ENCODE results near the gene MSMO1. TPM values are rescaled to one million over a fixed set of nuclear protein-coding genes. Genes with fewer than 3 reads are reported as not detected.

The MSMO1 gene
- polyA plus RNA-seq, 1 of the 3 experiments (the other 2 are of a cell fraction) = 13.2 TPM

DNA sequence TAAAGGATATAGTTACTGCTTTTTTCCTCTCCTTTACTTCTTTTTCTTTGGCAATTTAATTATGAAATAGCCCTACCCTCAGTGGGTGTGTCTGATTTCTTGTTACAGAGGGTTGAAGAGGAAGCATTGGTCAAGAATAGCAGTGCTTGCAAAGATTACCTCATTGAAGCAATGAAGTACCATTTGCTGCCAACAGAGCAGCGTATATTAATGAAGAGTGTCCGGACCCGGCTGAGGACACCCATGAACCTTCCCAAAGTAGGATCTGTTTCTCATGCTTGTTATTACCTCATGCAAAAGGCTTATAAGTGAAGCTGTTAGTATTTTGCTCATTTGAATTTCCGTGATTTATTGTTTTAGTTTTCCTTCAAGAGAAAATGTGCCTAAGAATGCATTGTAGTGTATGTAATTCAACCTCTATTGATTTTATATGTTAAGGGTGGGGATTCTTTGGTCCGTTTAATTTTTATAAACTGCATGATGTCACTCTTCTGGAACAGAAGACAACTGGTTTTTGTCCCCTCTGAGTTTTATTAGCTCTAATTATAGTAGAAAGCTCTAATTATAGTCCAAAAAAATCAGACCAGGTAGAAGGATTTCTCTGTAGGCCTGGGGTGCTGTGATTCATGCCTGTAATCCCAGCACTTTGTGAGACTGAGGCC, 27.9 kb upstream of the MSMO1 start (continued):
- TF ChIP-seq EZH2phosphoT487 (IDR thresholded peaks at IDR 0.05; ENCODE audit: borderline replicate concordance, low read depth) = no peak
- TF ChIP-seq SIN3A (IDR thresholded peaks at IDR 0.05; ENCODE audit: borderline replicate concordance, low read depth, low read length) = no peak
- no peak for TF ChIP-seq ELF1 (IDR thresholded peaks at IDR 0.05)
- TF ChIP-seq MEF2A (IDR thresholded peaks at IDR 0.05; ENCODE audit: borderline replicate concordance, low read depth) = no peak

DNA sequence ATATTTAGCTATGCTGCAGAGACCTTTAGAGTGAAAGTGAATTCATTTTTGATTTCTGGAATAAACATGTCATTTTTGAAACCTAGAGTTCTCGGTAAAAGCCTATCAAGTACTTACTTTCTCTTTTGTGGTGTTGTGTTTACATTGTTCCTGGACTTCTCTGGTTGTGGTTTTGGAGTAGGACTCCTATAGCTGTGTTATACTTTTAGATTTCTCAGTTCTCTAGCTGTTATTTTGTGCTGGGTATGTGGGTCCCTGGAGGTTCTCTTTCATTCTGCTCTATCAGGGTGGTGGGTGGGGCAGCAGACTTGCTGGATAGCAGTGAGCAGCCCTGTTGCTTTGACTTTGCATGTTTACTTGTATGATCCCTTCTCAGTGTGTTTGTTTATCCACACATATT, 25.6 kb upstream of the MSMO1 start:
- Histone ChIP-seq H3K27me3 (ENCODE audit: insufficient read depth) (no peaks in the 10 kb centered on the region), H3K4me3 (ENCODE audit: low read depth in 2 of 2, low read length in 1 of 2) (no peak overlapping the region; a peak in 1 of 4 replicates), H3K9me2 (no peaks in the 10 kb centered on the region), H3K9me3 (no peaks in the 10 kb centered on the region), H3K9ac (no peak overlapping the region), H3K36me3 (replicated peaks in 1 of 2; ENCODE audit: control insufficient read depth in 1 of 2, insufficient read depth in 2 of 2, low read length in 1 of 2) (peaks cover 16 to 41% of the 10 kb centered on the region in 2 experiments), H3F3A (replicated peaks; ENCODE audit: insufficient read depth) (no peaks in the 10 kb centered on the region), H3K4me2 (peak overlapping the region; percentile 12; the same call in 1 of the 2 replicates), H2AFZ (ENCODE audit: low read depth) (no peak overlapping the region), H3K79me2 (ENCODE audit: insufficient read depth) (no peaks in the 10 kb centered on the region), H3K4me1 (ENCODE audit: control insufficient read depth in 1 of 2, insufficient read depth in 2 of 2, low read depth in 1 of 2, low read length in 1 of 2) (peaks cover 0 to 2% of the 10 kb centered on the region in 2 experiments; a peak in 2 of 4 replicates), H3K27ac (ENCODE audit: low read depth in 2 of 2, low read length in 1 of 2) (no peak overlapping the region), H4K20me1 (ENCODE audit: insufficient read depth) (no peaks in the 10 kb centered on the region)
- ChIA-PET POLR2A (no interaction called here), CTCF (no interaction called here)
- no peak for TF ChIP-seq POLR2AphosphoS5 (IDR thresholded peaks at IDR 0.05; ENCODE audit: low read depth, low read length)
- no peak for TF ChIP-seq SMC3 (IDR thresholded peaks at IDR 0.05; ENCODE audit: low read depth, low read length)
- TF ChIP-seq CHD2 (IDR thresholded peaks at IDR 0.05; ENCODE audit: low read length, partially characterized antibody) = no peak
- TF ChIP-seq GATA2 (CRISPR knock-in tag; IDR thresholded peaks at IDR 0.05) = no peak
- TF ChIP-seq MEF2A (IDR thresholded peaks at IDR 0.05; ENCODE audit: borderline replicate concordance, low read depth) = no peak
- TF ChIP-seq RCOR1 (IDR thresholded peaks at IDR 0.05; ENCODE audit: low read length) = no peak
- TF ChIP-seq ZBTB33 (IDR thresholded peaks at IDR 0.05; ENCODE audit: borderline replicate concordance, low read depth) = no peak
- TF ChIP-seq RXRA (IDR thresholded peaks at IDR 0.05; ENCODE audit: borderline replicate concordance, low read depth) = no peak
- TF ChIP-seq TAF1 (IDR thresholded peaks at IDR 0.05; ENCODE audit: borderline replicate concordance, low read depth, low read length) = no peak
- no peak for TF ChIP-seq EZH2phosphoT487 (IDR thresholded peaks at IDR 0.05; ENCODE audit: borderline replicate concordance, low read depth)
- DNase-seq = no peak
- 84% methylated on average over 1 of the region's 1 CpG for WGBS (ENCODE audit: low lambda C conversion rate)

GRCh38 chr4:165302658-165303057, 24.8 kb upstream of the MSMO1 start:
- Histone ChIP-seq H3F3A (replicated peaks; ENCODE audit: insufficient read depth) (no peaks in the 10 kb centered on the region), H3K36me3 (replicated peaks in 1 of 2; ENCODE audit: control insufficient read depth in 1 of 2, insufficient read depth in 2 of 2, low read length in 1 of 2) (peaks cover 12 to 37% of the 10 kb centered on the region in 2 experiments), H3K9me2 (no peaks in the 10 kb centered on the region), H3K9me3 (no peaks in the 10 kb centered on the region), H3K79me2 (ENCODE audit: insufficient read depth) (no peaks in the 10 kb centered on the region), H4K20me1 (ENCODE audit: insufficient read depth) (no peaks in the 10 kb centered on the region), H3K27me3 (ENCODE audit: insufficient read depth) (no peaks in the 10 kb centered on the region), H3K4me1 (ENCODE audit: control insufficient read depth in 1 of 2, insufficient read depth in 2 of 2, low read depth in 1 of 2, low read length in 1 of 2) (peaks cover 0 to 2% of the 10 kb centered on the region in 2 experiments; a peak in 2 of 4 replicates), H3K4me2 (no peak overlapping the region), H3K27ac (ENCODE audit: low read depth in 2 of 2, low read length in 1 of 2) (no peak overlapping the region), H3K9ac (no peak overlapping the region), H3K4me3 (ENCODE audit: low read depth in 2 of 2, low read length in 1 of 2) (no peak overlapping the region), H2AFZ (ENCODE audit: low read depth) (no peak overlapping the region)
- CTCF ChIA-PET = no interaction called here
- POLR2A ChIA-PET = no interaction called here
- DNase-seq = no peak
- WGBS (ENCODE audit: low lambda C conversion rate) = 98% methylated on average over 1 of the region's 1 CpG
- TF ChIP-seq, protein P1, sequence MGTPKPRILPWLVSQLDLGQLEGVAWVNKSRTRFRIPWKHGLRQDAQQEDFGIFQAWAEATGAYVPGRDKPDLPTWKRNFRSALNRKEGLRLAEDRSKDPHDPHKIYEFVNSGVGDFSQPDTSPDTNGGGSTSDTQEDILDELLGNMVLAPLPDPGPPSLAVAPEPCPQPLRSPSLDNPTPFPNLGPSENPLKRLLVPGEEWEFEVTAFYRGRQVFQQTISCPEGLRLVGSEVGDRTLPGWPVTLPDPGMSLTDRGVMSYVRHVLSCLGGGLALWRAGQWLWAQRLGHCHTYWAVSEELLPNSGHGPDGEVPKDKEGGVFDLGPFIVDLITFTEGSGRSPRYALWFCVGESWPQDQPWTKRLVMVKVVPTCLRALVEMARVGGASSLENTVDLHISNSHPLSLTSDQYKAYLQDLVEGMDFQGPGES (IDR thresholded peaks at IDR 0.05; ENCODE audit: low read depth, low read length) = no peak
- TF ChIP-seq RCOR1 (IDR thresholded peaks at IDR 0.05; ENCODE audit: low read length) (no peak), PBX3 (IDR thresholded peaks at IDR 0.05) (no peak), RFX5 (IDR thresholded peaks at IDR 0.05; ENCODE audit: low read length) (no peak), EP300 (IDR thresholded peaks at IDR 0.05; ENCODE audit: borderline replicate concordance in 1 of 2, low read depth in 1 of 2, low read length in 1 of 2) (no peak), EZH2phosphoT487 (IDR thresholded peaks at IDR 0.05; ENCODE audit: borderline replicate concordance, low read depth) (no peak), USF2 (IDR thresholded peaks at IDR 0.05; ENCODE audit: borderline replicate concordance, low read depth, low read length) (no peak), ZBTB33 (IDR thresholded peaks at IDR 0.05; ENCODE audit: borderline replicate concordance, low read depth) (no peak)

All from SK-N-SH (cell line).